Lung (tissue), 12 donors: ENCODE data around the gene TREML4. TPM values are rescaled to one million over a fixed set of nuclear protein-coding genes. Genes with fewer than 3 reads are reported as not detected.

Experiments
- ATAC-seq: fragments of 200-7000 bp; cut with Tn5 transposase; one replicate; pipeline ENCODE4 v1.9.1; 2020; ENCODE audit warnings: moderate number of reproducible peaks; ENCODE audit not compliant: insufficient read depth, low FRiP score
- DNase-seq, 3 donors: peaks; one replicate each; pipeline ENCODE4 v3.0.0-alpha.2; 2013 to 2017
- H3K27ac ChIP-seq, 2 donors: one replicate each; pipeline ENCODE4 v1.5.1; 2013; ENCODE audit warnings: mild to moderate bottlenecking in 2 of 2, moderate library complexity in 2 of 2, control low read depth in 1 of 2, inconsistent platforms in 1 of 2, low read depth in 1 of 2, low read length in 1 of 2
- H3K27me3 ChIP-seq, 3 donors: one replicate each; pipeline ENCODE4 v1.5.1; 2013; ENCODE audit warnings: low read length in 2 of 3; ENCODE audit not compliant: control insufficient read depth in 3 of 3, insufficient read depth in 3 of 3
- H3K36me3 ChIP-seq, 4 donors: one replicate each; pipeline ENCODE4 v1.5.1; 2013; ENCODE audit warnings: low read length in 4 of 4, mild to moderate bottlenecking in 1 of 4, moderate library complexity in 1 of 4; ENCODE audit not compliant: control insufficient read depth in 4 of 4, insufficient read depth in 4 of 4
- H3K4me1 ChIP-seq, 5 donors: one replicate each; pipeline ENCODE4 v1.5.1; 2013; ENCODE audit warnings: low read length in 5 of 5, mild to moderate bottlenecking in 2 of 5, moderate library complexity in 1 of 5; ENCODE audit not compliant: control insufficient read depth in 5 of 5, insufficient read depth in 5 of 5
- H3K4me3 ChIP-seq: one replicate; pipeline ENCODE4 v1.5.1; 2013; ENCODE audit warnings: mild to moderate bottlenecking, control low read depth, moderate library complexity
- H3K9ac ChIP-seq, 2 donors: one replicate each; pipeline ENCODE4 v1.5.1; 2013; ENCODE audit warnings: low read length in 2 of 2, control low read depth in 1 of 2; ENCODE audit not compliant: insufficient read depth in 1 of 2
- H3K9me3 ChIP-seq, 4 donors: one replicate each; pipeline ENCODE4 v1.5.1; 2013; ENCODE audit warnings: low read length in 3 of 4, mild to moderate bottlenecking in 1 of 4, moderate library complexity in 1 of 4; ENCODE audit not compliant: control insufficient read depth in 4 of 4, insufficient read depth in 3 of 4
- CTCF ChIP-seq: IDR thresholded peaks from 2 replicates; pipeline ENCODE4 v1.5.1; 2012; ENCODE audit warnings: mild to moderate bottlenecking; ENCODE audit errors: control extremely low read depth, extremely low read depth
- WGBS, 2 donors: extraction: QIAGEN DNeasy Blood & Tissue Kit; methylation state at CpG; one replicate each; pipeline ENCODE4 v1.1.7; 2013; 5-methylcytosine and 5-hydroxymethylcytosine counted together
- polyA plus RNA-seq, 2 donors: library from polyadenylated mRNA; stranded (reverse); fragments of 200-250 nt; gene quantifications; one replicate each; pipeline ENCODE4 v1.2.1, GENCODE V29; 2013
- total RNA-seq, 2 donors: library from RNA; depleted of rRNA in 1 of 2; stranded (reverse); fragments of >200 nt in 1 of 2; gene quantifications; one replicate each; pipeline ENCODE4 v1.2.1, GENCODE V29; 2014 to 2021
- donor health status: control.
- donor health status: control.
- donor health status: Bipolar disorder and iron deficiency.
- donor health status: healthy.
- donor health status: DM: yes; HTN: yes; CAD: no.

Gene TREML4
- total and polyA plus RNA-seq, 4 donors, result 1.3 to 5.8 TPM; not detected in 2

GRCh38 chr6:41231246-41231645, 3.1 kb downstream of the TREML4 start:
- WGBS, 2 donors, result 55 to 96% methylated on average over 5 of the region's 5 CpGs

GRCh38 chr6:41232667-41233066, 4.5 kb downstream of the TREML4 start:
- WGBS, 2 donors, result 87 to 94% methylated on average over 6 of the region's 6 CpGs
- H3K27me3 ChIP-seq, result peaks cover 0 to 8% (median 0%) of the 10 kb centered on the region in 3 donors
- TF ChIP-seq CTCF, result no peak

More at GRCh38 chr6:41231246-41231645, 3.1 kb downstream of the TREML4 start:
- Histone ChIP-seq H3K27ac (no peak overlapping the region), H3K4me1 (no peaks in the 10 kb centered on the region), H3K4me3 (no peak overlapping the region), H3K36me3 (no peaks in the 10 kb centered on the region), H3K9ac (no peak overlapping the region), H3K9me3 (peaks cover 0 to 2% (median 0%) of the 10 kb centered on the region in 4 donors), H3K27me3 (peaks cover 0 to 5% (median 2%) of the 10 kb centered on the region in 3 donors)
- TF ChIP-seq CTCF, result no peak
- DNase-seq (no peak), ATAC-seq (no peak)

GRCh38 chr6:41236276-41236675, 8.1 kb downstream of the TREML4 start:
- WGBS, 2 donors, result 70 to 74% methylated on average over 4 of the region's 4 CpGs
- no peak for ATAC-seq
- H3K36me3 ChIP-seq, result no peaks in the 10 kb centered on the region
- TF ChIP-seq CTCF, result no peak
- H3K9me3 ChIP-seq, result peaks cover 0 to 4% (median 0%) of the 10 kb centered on the region in 4 donors
- no peak overlapping the region for H3K4me3 ChIP-seq
- H3K27me3 ChIP-seq, result peaks cover 0 to 35% (median 21%) of the 10 kb centered on the region in 3 donors
- H3K4me1 ChIP-seq, result no peaks in the 10 kb centered on the region
- no peak for DNase-seq
- H3K9ac ChIP-seq, result no peak overlapping the region
- no peak overlapping the region for H3K27ac ChIP-seq

More at GRCh38 chr6:41232667-41233066, 4.5 kb downstream of the TREML4 start:
- H3K36me3 ChIP-seq, result no peaks in the 10 kb centered on the region
- no peaks in the 10 kb centered on the region for H3K4me1 ChIP-seq
- H3K9me3 ChIP-seq, result peaks cover 0 to 2% (median 0%) of the 10 kb centered on the region in 4 donors
- H3K4me3 ChIP-seq, result no peak overlapping the region
- H3K27ac ChIP-seq, result no peak overlapping the region
- ATAC-seq (no peak), DNase-seq (no peak)
- no peak overlapping the region for H3K9ac ChIP-seq

- DNase-seq, result no peak
- Histone ChIP-seq H3K27ac (no peak overlapping the region), H3K4me1 (no peaks in the 10 kb centered on the region), H3K9me3 (peaks cover 0 to 4% (median 0%) of the 10 kb centered on the region in 4 donors), H3K9ac (no peak overlapping the region), H3K36me3 (no peaks in the 10 kb centered on the region), H3K4me3 (no peak overlapping the region), H3K27me3 (peaks cover 0 to 39% (median 21%) of the 10 kb centered on the region in 3 donors)
- ATAC-seq, result no peak
- TF ChIP-seq CTCF, result no peak
- WGBS, 2 donors, result 67 to 84% methylated on average over 5 of the region's 5 CpGs
Observed at GRCh38 chr6:41237128-41237527, 9.0 kb downstream of the TREML4 start.
